HG02852 (cell line): ENCODE measurements around the gene ETV5.
A peak's percentile ranks its signal among the peaks of the same experiment; 100 is the strongest.

Experiments
- ATAC-seq: cut with Tn5 transposase; IDR thresholded peaks from one replicate; pipeline ENCODE4 v1.9.1; 2021; ENCODE audit warnings: mild to moderate bottlenecking, moderate library complexity; ENCODE audit not compliant: unreplicated experiment

ETV5 gene

GRCh38 chr3:186124592-186124991 is 15.7 kb upstream of the ETV5 start:
- ATAC-seq = no peak

GRCh38 chr3:186123012-186123411 is 14.1 kb upstream of the ETV5 start:
- ATAC-seq = no peak

- no peak for ATAC-seq
These were observed 13.1 kb upstream of the ETV5 start for GRCh38 chr3:186121968-186122367.

DNA sequence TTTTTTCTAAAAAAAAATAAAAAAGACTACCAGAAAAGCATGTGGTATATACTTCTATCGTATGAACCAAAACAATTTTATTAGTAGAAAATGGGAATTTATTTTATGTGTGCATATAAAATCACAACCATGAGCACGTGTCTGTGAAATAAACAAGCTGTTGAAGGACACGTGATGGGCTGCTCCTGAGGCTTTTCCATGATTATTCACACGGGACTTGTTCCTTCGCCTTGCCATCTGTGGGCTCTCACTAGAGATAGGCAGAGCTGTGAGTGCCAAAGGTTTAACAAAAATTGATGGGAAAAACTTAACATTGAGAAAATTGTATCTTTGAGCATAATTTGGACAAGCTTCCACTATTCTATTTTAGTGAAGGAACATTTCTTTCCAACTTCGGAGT is 12.4 kb upstream of the ETV5 start:
- no peak for ATAC-seq

- no peak for ATAC-seq
These were observed 10.6 kb upstream of the ETV5 start for GRCh38 chr3:186119499-186119898.

DNA sequence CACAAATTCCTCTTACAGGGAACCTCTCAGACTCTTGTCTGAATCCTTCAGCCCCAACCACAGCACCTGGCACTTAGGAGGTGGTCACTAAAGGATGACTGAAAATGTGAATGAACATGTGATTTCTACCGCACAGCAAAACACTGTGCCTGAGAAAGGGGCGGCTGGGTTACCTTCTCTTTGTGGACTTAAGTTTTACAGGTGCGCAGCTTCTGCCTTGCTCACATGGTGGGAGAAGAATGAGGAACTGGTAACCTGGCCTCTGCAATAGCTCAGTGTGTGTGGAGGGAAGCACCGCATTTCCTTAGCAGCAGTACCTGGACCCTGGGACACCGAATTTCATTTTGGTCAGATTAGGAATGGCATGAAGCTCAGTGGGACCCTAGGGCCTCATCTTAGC is 9.8 kb upstream of the ETV5 start:
- ATAC-seq = no peak

DNA sequence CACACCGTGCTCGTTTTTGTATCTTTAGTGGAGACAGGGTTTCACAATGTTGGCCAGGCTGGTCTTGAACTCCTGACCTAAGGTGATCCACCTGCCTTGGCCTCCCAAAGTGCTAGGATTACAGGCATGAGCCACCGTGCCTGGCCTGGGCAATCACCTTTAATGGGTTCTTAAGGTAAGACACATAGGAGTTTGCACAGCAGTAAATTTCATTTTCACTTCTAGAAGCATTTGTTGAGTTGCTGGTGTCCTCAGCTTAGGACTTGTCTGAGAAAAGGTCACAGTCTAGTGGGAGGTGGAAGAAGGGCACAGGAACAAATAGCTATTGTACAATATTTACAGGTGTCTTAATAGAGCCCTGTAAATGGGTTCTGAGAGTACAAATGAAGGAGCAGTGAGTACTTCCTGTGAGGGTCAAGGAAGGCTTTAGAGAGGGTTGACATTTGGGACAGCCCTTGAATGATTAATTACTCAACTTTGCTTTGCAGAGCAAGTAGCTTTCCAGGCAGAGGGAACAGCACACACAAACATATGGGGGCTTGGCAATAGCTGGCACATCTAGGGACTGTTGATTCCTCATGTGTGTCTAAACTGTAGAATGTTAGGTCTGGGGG is 8.7 kb upstream of the ETV5 start:
- no peak for ATAC-seq

- ATAC-seq = no peak
These were observed 6.5 kb upstream of the ETV5 start for GRCh38 chr3:186115239-186115996.

DNA sequence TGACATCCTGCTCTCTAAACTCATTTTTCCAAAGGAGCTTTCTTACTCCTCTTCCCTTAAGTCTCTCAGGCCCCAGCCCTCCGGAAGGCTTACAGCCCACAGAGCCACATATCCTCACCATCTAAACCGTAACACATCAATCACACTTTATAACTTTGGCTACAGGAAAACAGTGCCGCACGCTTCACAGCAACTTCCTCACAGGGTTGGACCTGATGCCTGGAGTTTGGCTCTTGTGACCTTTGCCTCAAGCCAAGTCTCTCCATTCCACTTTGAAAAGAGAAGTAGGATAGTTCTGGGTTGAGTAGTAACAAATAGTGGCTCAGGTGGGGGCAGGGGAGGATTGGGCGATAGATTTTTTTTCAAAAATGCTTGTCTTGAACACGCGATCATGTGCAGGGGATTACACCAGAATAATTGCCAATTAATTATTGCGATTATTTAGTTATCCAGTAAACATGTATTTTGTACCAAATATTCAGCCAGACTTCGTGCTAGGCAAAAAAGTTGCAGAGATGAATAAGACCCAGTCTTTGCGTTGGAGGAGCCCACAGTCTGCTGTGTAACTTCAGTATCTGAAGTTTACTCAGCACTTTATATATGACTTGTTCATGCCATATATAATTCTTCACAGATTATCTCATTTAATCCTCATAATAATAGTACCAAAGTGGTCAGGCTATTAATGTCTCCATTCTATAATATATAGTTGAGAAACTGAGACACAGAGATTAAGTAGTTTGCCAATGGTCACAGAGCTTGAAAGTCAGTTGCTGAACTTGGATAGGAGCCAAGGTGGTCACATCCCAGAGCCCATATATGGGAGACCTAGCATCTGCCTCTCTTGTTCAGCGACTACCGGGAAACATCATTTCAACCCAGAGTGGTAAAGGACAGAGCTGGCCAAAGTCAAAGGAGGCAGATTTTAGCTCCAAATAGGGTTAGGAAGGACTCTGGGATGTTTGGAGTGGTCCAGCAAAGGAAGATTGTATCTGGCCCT is 2.4 kb upstream of the ETV5 start:
- ATAC-seq = no peak

GRCh38 chr3:186109897-186110803 is 1.3 kb upstream of the ETV5 start:
- ATAC-seq = no peak

DNA sequence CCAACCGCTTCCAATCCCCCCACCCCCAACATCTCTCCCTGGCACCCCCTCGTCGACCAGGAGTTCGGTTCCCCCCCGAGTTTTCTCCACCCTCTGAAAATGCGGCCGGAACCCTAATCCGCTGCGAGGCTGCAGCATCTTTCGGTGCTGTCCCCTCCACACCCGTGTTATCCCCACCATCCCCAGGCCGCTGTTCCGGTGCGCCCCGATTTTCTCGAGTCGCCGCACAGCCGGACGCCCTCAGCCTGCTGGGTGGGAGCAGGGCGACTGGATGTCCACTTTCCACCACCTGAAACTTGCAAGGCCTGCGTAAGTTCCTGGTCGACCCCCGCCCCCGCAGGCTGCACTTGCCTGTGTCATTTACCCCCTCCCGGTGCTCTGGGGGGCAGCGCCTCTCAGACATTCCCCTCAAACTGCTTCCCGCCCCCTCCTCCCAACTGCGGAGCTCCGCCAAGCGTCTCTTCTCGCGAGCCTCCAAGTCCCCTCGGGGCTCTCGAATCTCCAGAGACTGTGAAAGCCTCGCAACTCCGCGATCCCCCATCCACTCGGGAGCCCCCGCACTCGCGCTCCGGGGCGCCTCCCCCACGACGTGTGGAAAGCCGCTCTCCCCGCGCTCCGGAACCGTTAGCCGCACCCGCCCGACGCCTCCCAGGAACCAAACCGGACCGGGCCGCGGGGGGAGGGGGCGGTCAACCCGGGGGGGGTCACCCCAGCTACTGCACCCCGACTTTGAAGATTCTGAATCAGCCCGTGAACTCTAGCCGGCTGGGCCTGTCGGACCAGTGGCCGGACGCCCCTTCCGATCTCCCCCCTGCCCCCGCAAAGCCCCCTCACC is 566 bp downstream of the ETV5 start:
- ATAC-seq = no peak

DNA sequence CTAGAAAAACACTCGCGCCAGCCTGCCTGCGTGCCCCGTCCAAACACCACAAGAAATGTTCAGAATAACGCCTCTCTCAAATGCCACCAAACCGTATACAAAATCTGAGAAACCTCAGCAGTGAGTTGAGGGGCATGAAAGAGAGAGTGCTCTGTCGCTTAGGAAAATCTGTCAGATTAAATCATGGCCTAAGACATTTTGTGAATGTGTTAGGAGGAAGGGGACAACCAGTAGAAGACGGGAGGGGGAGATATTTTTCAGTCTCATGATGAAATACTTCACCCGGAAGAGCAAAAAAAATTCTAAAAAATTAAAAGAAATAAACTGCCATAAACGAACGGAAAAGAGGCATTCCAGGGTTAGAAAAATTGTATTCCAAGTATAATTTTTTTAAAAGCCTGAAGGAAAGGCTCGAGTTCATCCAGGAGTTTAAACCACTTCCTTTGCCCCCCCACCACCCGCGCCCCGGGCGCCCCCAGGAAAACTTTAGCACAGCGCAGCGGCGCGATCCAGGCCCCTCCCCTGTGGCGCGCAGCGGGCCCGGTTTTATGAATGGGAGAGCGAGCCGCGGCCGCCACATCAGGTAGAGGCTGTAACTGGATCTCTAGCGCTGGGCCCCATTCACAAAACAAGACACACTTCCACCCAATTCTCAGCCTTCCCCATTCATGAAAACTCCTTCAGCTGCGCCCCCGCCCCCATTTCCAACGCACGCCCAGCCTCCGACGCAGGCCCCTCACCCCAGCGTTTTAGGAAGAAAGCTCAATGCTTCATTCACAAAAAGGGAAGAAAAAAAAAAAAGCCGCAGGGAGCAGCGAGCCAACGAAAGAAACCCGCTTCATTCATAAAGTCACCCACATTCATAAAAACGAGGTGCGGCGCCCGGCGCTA is 1.4 kb downstream of the ETV5 start:
- ATAC-seq = peak; percentile 22

- ATAC-seq = no peak
These were observed 3.3 kb downstream of the ETV5 start for GRCh38 chr3:186105543-186105942.

- no peak for ATAC-seq
These were observed 6.2 kb downstream of the ETV5 start for GRCh38 chr3:186102687-186103086.

GRCh38 chr3:186100398-186100797 is 8.5 kb downstream of the ETV5 start:
- no peak for ATAC-seq

DNA sequence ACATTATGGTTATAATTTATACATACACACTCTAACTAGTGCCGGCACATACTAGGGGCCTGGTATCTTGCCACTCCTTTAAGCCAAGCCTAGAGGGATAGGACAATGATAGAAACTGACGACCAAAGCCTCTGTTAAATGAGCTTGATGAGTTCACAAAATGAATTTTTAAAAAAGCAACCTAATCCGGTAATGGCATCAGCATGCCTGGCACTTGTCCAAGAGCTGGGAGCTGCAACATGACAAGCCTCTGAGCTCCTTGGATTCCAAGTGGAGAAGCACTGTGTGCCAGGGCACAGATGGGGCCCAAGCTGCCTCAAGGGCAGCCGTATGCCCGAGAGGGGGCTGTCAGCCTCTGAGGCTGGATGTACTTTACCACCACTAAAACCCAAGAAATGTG is 9.7 kb downstream of the ETV5 start:
- ATAC-seq = no peak

GRCh38 chr3:186098740-186099139 is 10.1 kb downstream of the ETV5 start:
- no peak for ATAC-seq

- ATAC-seq = no peak
These were observed 11.0 kb downstream of the ETV5 start for GRCh38 chr3:186097663-186098451.
